NB4 (cell line): ENCODE results near the gene HDGFL3.

Experiments used
- CTCF ChIP-seq: IDR thresholded peaks from one replicate; pipeline ENCODE4 v1.5.1; 2012; ENCODE audit warnings: low read depth, low read length
- MYC ChIP-seq: IDR thresholded peaks from 2 replicates; pipeline ENCODE4 v1.6.1; 2011; ENCODE audit warnings: low read depth, low read length
- POLR2A ChIP-seq: IDR thresholded peaks from 2 replicates; pipeline ENCODE4 v1.6.1; 2011; ENCODE audit warnings: mild to moderate bottlenecking; ENCODE audit not compliant: insufficient read length; ENCODE audit errors: extremely low read depth

- TF ChIP-seq CTCF (no peak), MYC (no peak), POLR2A (no peak)
Observed at GRCh38 chr15:83112956-83113299, 94.7 kb downstream of the HDGFL3 start.
